Suprapubic skin (tissue), 4 donors: ENCODE data around the gene TMEM135.

Experiments
- EP300 ChIP-seq: sonication (generic); formaldehyde crosslinking; IDR thresholded peaks from one replicate; pipeline ENCODE4 v1.6.1; 2017; ENCODE audit warnings: antibody characterized with exemption
- POLR2AphosphoS5 ChIP-seq, 3 donors: sonication (generic); formaldehyde crosslinking; IDR thresholded peaks; one replicate each; pipeline ENCODE4 v1.6.1; 2017; ENCODE audit warnings: antibody characterized with exemption in 3 of 3
- TF ChIP-seq, protein P1 (sequence below), 2 donors: fragments of 200-600 bp in 1 of 2; fragments of 450-650 bp in 1 of 2; sonication (generic) in 1 of 2; IDR thresholded peaks; one replicate each; pipeline ENCODE4 v1.5.1; 2016 to 2019; ENCODE audit warnings: antibody characterized with exemption in 2 of 2, mild to moderate bottlenecking in 1 of 2, moderate library complexity in 1 of 2

DNA sequence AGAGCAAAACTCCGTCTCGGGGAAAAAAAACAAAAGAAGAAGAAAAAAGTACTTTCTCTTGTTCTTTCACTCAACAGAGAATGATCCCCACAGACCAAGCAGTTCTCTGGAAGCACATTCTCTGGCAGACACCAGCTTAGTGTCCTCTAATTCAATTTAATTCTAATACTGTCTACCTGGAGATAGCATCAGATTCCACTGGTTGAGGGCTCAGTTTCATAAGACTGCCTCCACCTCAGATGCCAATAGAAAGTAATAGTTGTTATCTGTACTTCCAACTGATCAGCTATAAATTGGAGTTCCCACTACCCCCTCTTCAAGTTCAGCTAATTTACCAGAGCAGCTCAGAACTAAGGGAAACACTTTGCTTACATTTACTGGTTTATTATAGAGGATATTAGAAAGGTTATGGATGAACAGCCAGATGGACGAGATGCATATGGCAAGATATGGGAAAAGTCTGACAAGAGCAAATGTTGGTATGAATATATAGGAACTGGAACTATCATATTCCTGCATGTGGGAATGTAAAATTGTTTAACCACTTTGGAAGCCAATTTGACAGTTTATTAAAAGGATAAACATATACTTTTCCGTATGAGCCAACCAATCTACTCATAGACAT lies 64.3 kb downstream of the TMEM135 start:
- TF ChIP-seq POLR2AphosphoS5 (IDR thresholded peaks at IDR 0.05) = no peak
- TF ChIP-seq EP300 = no peak
- TF ChIP-seq, protein P1, sequence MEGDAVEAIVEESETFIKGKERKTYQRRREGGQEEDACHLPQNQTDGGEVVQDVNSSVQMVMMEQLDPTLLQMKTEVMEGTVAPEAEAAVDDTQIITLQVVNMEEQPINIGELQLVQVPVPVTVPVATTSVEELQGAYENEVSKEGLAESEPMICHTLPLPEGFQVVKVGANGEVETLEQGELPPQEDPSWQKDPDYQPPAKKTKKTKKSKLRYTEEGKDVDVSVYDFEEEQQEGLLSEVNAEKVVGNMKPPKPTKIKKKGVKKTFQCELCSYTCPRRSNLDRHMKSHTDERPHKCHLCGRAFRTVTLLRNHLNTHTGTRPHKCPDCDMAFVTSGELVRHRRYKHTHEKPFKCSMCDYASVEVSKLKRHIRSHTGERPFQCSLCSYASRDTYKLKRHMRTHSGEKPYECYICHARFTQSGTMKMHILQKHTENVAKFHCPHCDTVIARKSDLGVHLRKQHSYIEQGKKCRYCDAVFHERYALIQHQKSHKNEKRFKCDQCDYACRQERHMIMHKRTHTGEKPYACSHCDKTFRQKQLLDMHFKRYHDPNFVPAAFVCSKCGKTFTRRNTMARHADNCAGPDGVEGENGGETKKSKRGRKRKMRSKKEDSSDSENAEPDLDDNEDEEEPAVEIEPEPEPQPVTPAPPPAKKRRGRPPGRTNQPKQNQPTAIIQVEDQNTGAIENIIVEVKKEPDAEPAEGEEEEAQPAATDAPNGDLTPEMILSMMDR (IDR thresholded peaks at IDR 0.05) = no peak
